ENCODE measurements around the gene PKN1. TPM values are rescaled to one million over a fixed set of nuclear protein-coding genes. Genes with fewer than 3 reads are reported as not detected.
"Not testable (repeated sequence)": the region's sequence is repeated elsewhere in the genome, so short reads cannot be mapped to it uniquely, and the experiment has no call there.

PKN1 gene
- total and polyA plus RNA-seq, 2 experiments from 2014 or later: 109 to 147 TPM

- Histone ChIP-seq H3K9me3 (ENCODE audit: low read depth) (no peaks in the 10 kb centered on the region), H3K4me1 (ENCODE audit: low read depth) (no peaks in the 10 kb centered on the region), H3K27ac (no peak overlapping the region), H3K4me3 (no peak overlapping the region), H3K27me3 (no peaks in the 10 kb centered on the region), H3K36me3 (no peaks in the 10 kb centered on the region)
- TF ChIP-seq CTCF (IDR thresholded peaks at IDR 0.05; ENCODE audit: low read depth, low read length): no peak
- no peak for DNase-seq (ENCODE audit: low read depth in 1 of 2, low spot score in 1 of 2)
These were observed 32.1 kb upstream of the PKN1 start for GRCh38 chr19:14400951-14401431.

- TF ChIP-seq CTCF (IDR thresholded peaks at IDR 0.05; ENCODE audit: low read depth, low read length): no peak
- Histone ChIP-seq H3K36me3 (no peaks in the 10 kb centered on the region), H3K27ac (no peak overlapping the region), H3K9me3 (ENCODE audit: low read depth) (no peaks in the 10 kb centered on the region), H3K27me3 (no peaks in the 10 kb centered on the region), H3K4me3 (no peak overlapping the region), H3K4me1 (ENCODE audit: low read depth) (no peaks in the 10 kb centered on the region)
- DNase-seq (ENCODE audit: low read depth in 1 of 2, low spot score in 1 of 2): no peak
These were observed 31.5 kb upstream of the PKN1 start for GRCh38 chr19:14401468-14402195.

- no peaks in the 10 kb centered on the region for H3K4me1 ChIP-seq (ENCODE audit: low read depth)
- H3K27ac ChIP-seq: no peak overlapping the region
- no peaks in the 10 kb centered on the region for H3K9me3 ChIP-seq (ENCODE audit: low read depth)
- no peak overlapping the region for H3K4me3 ChIP-seq
- TF ChIP-seq CTCF (IDR thresholded peaks at IDR 0.05; ENCODE audit: low read depth, low read length): no peak
- no peaks in the 10 kb centered on the region for H3K27me3 ChIP-seq
- H3K36me3 ChIP-seq: no peaks in the 10 kb centered on the region
- DNase-seq (ENCODE audit: low read depth in 1 of 2, low spot score in 1 of 2): peak in 1 of 2 donors; percentile 84
These were observed 30.6 kb upstream of the PKN1 start for GRCh38 chr19:14402332-14403144.

- H3K4me3 ChIP-seq; H3K4me1 ChIP-seq (ENCODE audit: low read depth); H3K27me3 ChIP-seq; DNase-seq (ENCODE audit: low read depth in 1 of 2, low spot score in 1 of 2); H3K27ac ChIP-seq; H3K9me3 ChIP-seq (ENCODE audit: low read depth); H3K36me3 ChIP-seq: not testable (repeated sequence)
These were observed 29.8 kb upstream of the PKN1 start for GRCh38 chr19:14403145-14403930.

- Histone ChIP-seq H3K27me3 (no peaks in the 10 kb centered on the region), H3K4me1 (ENCODE audit: low read depth) (no peaks in the 10 kb centered on the region), H3K9me3 (ENCODE audit: low read depth) (no peaks in the 10 kb centered on the region), H3K27ac (no peak overlapping the region), H3K36me3 (peaks cover 12% of the 10 kb centered on the region), H3K4me3 (no peak overlapping the region)
- DNase-seq (ENCODE audit: low read depth in 1 of 2, low spot score in 1 of 2): no peak
- no peak for TF ChIP-seq CTCF (IDR thresholded peaks at IDR 0.05; ENCODE audit: low read depth, low read length)
These were observed 28.8 kb upstream of the PKN1 start for GRCh38 chr19:14404312-14404711.
